Neutrophil (primary cell): ENCODE measurements around the gene TIPARP.

Source experiments
- H3K27ac ChIP-seq: fragments of 200-600 bp; sonication (generic); 2 replicates; pipeline ENCODE4 v1.5.1; 2016; ENCODE audit warnings: mild to moderate bottlenecking, moderate library complexity
- H3K27me3 ChIP-seq: fragments of 200-600 bp; sonication (generic); 2 replicates; pipeline ENCODE4 v1.6.0; 2016; ENCODE audit warnings: mild to moderate bottlenecking
- H3K36me3 ChIP-seq: fragments of 200-600 bp; sonication (generic); 2 replicates; pipeline ENCODE4 v1.5.1; 2017
- H3K4me1 ChIP-seq, 2 experiments: fragments of 200-600 bp in 1 of 2; sonication (generic) in 1 of 2; 1 replicate in 1 of 2; 2 replicates in 1 of 2; pipeline versions ENCODE4 v1.5.1 to v1.6.1; 2013 to 2016; ENCODE audit warnings: low read depth in 1 of 2, low read length in 1 of 2, mild to moderate bottlenecking in 1 of 2, moderate library complexity in 1 of 2; ENCODE audit not compliant: control insufficient read depth in 1 of 2, insufficient read depth in 1 of 2
- H3K4me3 ChIP-seq, 2 experiments: fragments of 200-600 bp in 1 of 2; sonication (generic) in 1 of 2; 1 replicate in 1 of 2; 2 replicates in 1 of 2; pipeline ENCODE4 v1.5.1; 2013 to 2016; ENCODE audit warnings: low read depth in 1 of 2, low read length in 1 of 2, mild to moderate bottlenecking in 1 of 2, moderate library complexity in 1 of 2
- H3K9me3 ChIP-seq: fragments of 200-600 bp; sonication (generic); 2 replicates; pipeline ENCODE4 v1.5.1; 2016
- CTCF ChIP-seq: fragments of 200-600 bp; sonication (generic); IDR thresholded peaks from 2 replicates; pipeline ENCODE4 v1.5.1; 2016; ENCODE audit warnings: antibody characterized with exemption

TIPARP gene

GRCh38 chr3:156744631-156745030 is 70.2 kb downstream of the TIPARP start:
- TF ChIP-seq CTCF = no peak
- Histone ChIP-seq H3K27me3 (no peaks in the 10 kb centered on the region), H3K27ac (no peak overlapping the region), H3K4me3 (no peak overlapping the region), H3K4me1 (no peaks in the 10 kb centered on the region), H3K36me3 (no peaks in the 10 kb centered on the region), H3K9me3 (no peaks in the 10 kb centered on the region)

DNA sequence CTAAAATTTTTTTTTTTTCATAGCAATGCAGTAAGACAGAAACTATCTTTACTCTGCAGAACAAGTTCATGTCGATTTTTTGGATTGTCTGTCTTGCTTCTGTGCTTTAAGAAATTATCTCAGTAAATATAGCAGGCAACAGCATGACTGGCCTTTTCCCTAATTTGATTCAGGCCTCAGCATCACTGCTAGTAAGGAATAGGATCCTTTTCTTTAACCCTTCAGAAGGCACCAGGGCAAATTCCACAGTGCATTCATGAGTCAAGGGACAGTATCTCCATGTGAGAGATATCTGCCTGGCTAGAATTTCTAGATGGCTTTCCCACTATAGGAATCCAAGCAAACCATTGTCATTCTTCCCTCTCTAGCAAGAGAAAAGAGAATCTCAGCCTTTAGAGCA is 71.4 kb downstream of the TIPARP start:
- Histone ChIP-seq H3K9me3 (no peaks in the 10 kb centered on the region), H3K4me1 (no peaks in the 10 kb centered on the region), H3K36me3 (no peaks in the 10 kb centered on the region), H3K4me3 (no peak overlapping the region), H3K27ac (no peak overlapping the region), H3K27me3 (no peaks in the 10 kb centered on the region)
- no peak for TF ChIP-seq CTCF

DNA sequence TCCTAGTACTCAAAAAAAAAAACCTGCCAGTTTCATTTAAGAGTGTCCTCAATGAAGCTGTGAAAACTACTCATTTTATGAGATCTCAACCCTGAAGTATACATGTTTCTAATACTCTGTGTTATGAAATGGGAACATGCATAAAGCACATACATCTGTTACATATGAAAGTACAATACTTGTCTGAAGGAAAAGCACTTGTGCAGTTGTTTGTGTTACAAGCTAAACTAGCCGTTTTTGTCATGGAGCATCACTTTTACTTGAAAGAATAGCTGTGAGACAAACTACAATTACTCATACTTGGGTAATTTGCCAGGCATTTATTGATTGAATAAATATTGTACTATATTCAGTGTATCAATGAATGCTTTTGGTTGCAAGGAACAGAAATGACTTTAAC is 72.7 kb downstream of the TIPARP start:
- H3K4me1 ChIP-seq = no peaks in the 10 kb centered on the region
- H3K36me3 ChIP-seq = no peaks in the 10 kb centered on the region
- H3K4me3 ChIP-seq = no peak overlapping the region
- no peak for TF ChIP-seq CTCF
- no peak overlapping the region for H3K27ac ChIP-seq
- no peaks in the 10 kb centered on the region for H3K9me3 ChIP-seq
- H3K27me3 ChIP-seq = peaks cover 8% of the 10 kb centered on the region

DNA sequence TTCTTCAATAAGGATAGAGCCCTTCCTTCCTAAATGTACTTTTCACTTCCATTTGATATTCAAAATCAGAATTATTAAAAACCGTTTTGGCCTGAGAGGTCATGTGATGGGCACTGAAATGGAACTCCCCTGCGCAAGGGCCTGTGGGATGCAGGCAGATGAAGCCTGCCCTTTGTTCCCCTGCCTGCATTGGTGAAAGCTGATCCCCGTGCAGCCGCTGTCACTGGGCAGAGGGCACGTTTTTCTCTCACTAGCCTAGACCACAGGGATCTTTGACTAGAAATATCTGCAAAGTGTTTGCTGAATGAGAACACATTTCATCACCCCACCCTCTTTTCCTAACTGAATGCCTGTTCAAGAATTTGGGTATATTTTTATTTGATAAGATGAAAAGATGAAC is 74.9 kb downstream of the TIPARP start:
- H3K36me3 ChIP-seq = no peaks in the 10 kb centered on the region
- TF ChIP-seq CTCF = no peak
- H3K27me3 ChIP-seq = peaks cover 8% of the 10 kb centered on the region
- H3K4me3 ChIP-seq = no peak overlapping the region
- H3K9me3 ChIP-seq = no peaks in the 10 kb centered on the region
- no peaks in the 10 kb centered on the region for H3K4me1 ChIP-seq
- no peak overlapping the region for H3K27ac ChIP-seq

DNA sequence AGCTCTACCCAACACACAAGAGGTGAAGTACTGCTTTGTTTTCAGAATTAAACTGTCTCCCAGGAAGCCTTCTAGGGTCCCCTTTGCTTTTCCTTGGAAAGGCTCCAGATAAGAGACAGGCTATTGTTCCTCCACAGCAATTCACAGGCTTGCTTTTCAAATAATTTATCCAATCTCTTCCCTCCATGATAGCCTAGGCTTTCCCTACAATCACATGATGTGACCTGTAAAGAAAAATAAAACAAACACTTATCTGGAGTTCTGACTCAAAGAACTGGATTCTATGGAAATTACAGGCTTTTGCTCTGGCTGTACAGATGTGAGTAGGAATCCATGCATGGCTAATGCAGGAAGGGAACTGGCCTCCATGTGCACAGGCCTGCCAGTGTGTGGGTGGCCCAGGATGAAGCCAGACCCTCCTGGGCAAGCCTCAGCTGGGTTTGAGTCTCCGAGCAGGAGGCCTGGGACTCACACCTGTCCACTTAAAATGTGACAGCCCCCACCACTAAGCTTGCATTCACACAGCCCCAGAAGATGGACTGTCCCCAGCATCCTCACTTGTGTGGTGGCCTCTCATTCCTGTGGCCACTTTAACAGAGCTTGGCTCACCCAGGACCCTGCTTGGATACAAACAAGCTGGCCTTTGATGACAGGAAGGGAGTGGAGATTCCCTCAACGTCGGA is 75.9 kb downstream of the TIPARP start:
- H3K9me3 ChIP-seq = no peaks in the 10 kb centered on the region
- no peak overlapping the region for H3K27ac ChIP-seq
- H3K27me3 ChIP-seq = peaks cover 8% of the 10 kb centered on the region
- no peaks in the 10 kb centered on the region for H3K4me1 ChIP-seq
- no peak for TF ChIP-seq CTCF
- H3K4me3 ChIP-seq = no peak overlapping the region
- no peaks in the 10 kb centered on the region for H3K36me3 ChIP-seq

DNA sequence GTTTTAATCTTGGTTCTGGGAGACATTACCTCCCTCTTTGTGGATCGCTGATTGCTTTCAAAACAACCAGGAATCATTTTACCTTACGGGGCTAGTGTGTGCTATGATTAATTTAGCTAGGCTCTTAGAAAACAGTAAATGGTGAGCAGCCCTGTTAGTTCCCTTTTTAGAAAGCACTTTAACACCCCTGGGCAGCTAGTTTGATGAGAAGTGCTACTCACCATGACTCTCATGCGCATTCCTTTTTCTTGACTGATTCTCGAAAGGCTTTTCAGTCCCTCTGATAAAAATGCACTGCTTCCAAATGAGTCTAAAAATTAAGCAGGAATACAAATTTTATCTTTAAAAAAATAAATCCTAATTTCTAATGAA is 76.5 kb downstream of the TIPARP start:
- H3K27ac ChIP-seq = no peak overlapping the region
- H3K36me3 ChIP-seq = no peaks in the 10 kb centered on the region
- H3K4me3 ChIP-seq = no peak overlapping the region
- no peaks in the 10 kb centered on the region for H3K4me1 ChIP-seq
- peaks cover 8% of the 10 kb centered on the region for H3K27me3 ChIP-seq
- H3K9me3 ChIP-seq = no peaks in the 10 kb centered on the region
- TF ChIP-seq CTCF = no peak
